GM12865 (cell line): ENCODE data around the gene MAS1.
"Not testable (repeated sequence)": the region's sequence is repeated elsewhere in the genome, so short reads cannot be mapped to it uniquely, and the experiment has no call there.

Experiments used
- DNase-seq: peaks from one replicate; pipeline ENCODE4 v3.0.0; 2010; ENCODE audit warnings: low read depth
- H3K4me3 ChIP-seq: 2 replicates; pipeline ENCODE4 v1.5.1; 2011; ENCODE audit warnings: mild to moderate bottlenecking, low read depth, low read length, control low read depth
- CTCF ChIP-seq: IDR thresholded peaks from 2 replicates; pipeline ENCODE4 v1.5.1; 2011; ENCODE audit warnings: low read length, control low read depth, low read depth, inconsistent platforms; ENCODE audit not compliant: insufficient read depth; ENCODE audit errors: missing control alignments

Gene MAS1

DNA sequence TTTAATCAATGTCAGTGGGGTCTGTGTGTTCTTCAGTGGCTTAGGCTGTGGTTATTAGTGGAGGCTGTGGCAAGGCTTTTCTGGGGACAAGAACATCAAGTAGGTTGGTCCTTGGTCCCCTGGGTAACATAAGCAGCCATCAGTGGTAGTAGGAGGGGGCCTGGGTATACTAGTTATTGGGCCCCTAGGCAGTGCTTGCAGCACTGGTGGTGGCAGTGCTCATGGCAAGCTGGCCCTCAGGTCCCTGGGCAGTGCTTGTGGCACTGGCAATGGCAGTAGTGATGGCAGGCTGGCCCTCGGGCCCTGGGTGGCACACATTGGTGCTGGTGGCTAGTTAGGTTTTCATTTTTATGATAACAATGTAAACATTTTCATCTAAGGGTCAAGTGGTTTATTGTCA is 32.5 kb upstream of the MAS1 start:
- H3K4me3 ChIP-seq, result no peak overlapping the region
- no peak for TF ChIP-seq CTCF
- DNase-seq, result no peak

GRCh38 chr6:159860482-159860881 is 30.3 kb upstream of the MAS1 start:
- TF ChIP-seq CTCF, result no peak
- no peak for DNase-seq

GRCh38 chr6:159862103-159862502 is 28.7 kb upstream of the MAS1 start:
- TF ChIP-seq CTCF, result no peak
- no peak overlapping the region for H3K4me3 ChIP-seq
- DNase-seq, result no peak

More at GRCh38 chr6:159860482-159860881, 30.3 kb upstream of the MAS1 start:
- H3K4me3 ChIP-seq, result no peak overlapping the region

GRCh38 chr6:159863341-159863740 is 27.4 kb upstream of the MAS1 start:
- H3K4me3 ChIP-seq, result not testable (repeated sequence)
- peak; percentile 30 for TF ChIP-seq CTCF
- peak; percentile 69 for DNase-seq

- no peak for TF ChIP-seq CTCF
- H3K4me3 ChIP-seq, result no peak overlapping the region
- no peak for DNase-seq
These were observed 25.4 kb upstream of the MAS1 start for GRCh38 chr6:159865226-159865920.

GRCh38 chr6:159866286-159867247 is 24.2 kb upstream of the MAS1 start:
- no peak for DNase-seq
- H3K4me3 ChIP-seq, result no peak overlapping the region
- no peak for TF ChIP-seq CTCF
